K562 (cell line): ENCODE data around the gene APC2. TPM values are rescaled to one million over a fixed set of nuclear protein-coding genes. Genes with fewer than 3 reads are reported as not detected.
A peak's percentile ranks its signal among the peaks of the same experiment; 100 is the strongest.

ENCODE experiments used
- ARID1B ChIP-seq: fragments of 450-650 bp; IDR thresholded peaks from 2 replicates; pipeline ENCODE4 v1.6.1; 2016; ENCODE audit warnings: antibody characterized with exemption, mild to moderate bottlenecking, inconsistent platforms
- CREM ChIP-seq: IDR thresholded peaks from 2 replicates; pipeline ENCODE4 v1.6.1; 2014; ENCODE audit warnings: antibody characterized with exemption, low read depth
- GATAD2A ChIP-seq: fragments of 450-650 bp; IDR thresholded peaks from 2 replicates; pipeline ENCODE4 v1.6.1; 2017
- HNRNPLL ChIP-seq: fragments of 200-400 bp; formaldehyde crosslinking; IDR thresholded peaks from 2 replicates; pipeline ENCODE4 v1.6.1; 2017; ENCODE audit warnings: low read length, low read depth, mild to moderate bottlenecking; ENCODE audit not compliant: poor library complexity, severe bottlenecking
- KDM5B ChIP-seq: fragments of 200-600 bp; sonication (generic); IDR thresholded peaks from 2 replicates; pipeline ENCODE4 v1.6.1; 2012; ENCODE audit warnings: low read depth, mild to moderate bottlenecking, moderate library complexity, low read length, control low read depth, inconsistent platforms; ENCODE audit not compliant: insufficient replicate concordance
- MEIS2 ChIP-seq: fragments of 450-650 bp; IDR thresholded peaks from 2 replicates; pipeline ENCODE4 v1.6.1; 2014; ENCODE audit warnings: mild to moderate bottlenecking; ENCODE audit not compliant: partially characterized antibody
- MXI1 ChIP-seq: IDR thresholded peaks from 2 replicates; pipeline ENCODE4 v1.6.1; 2011; ENCODE audit warnings: low read depth, mild to moderate bottlenecking, improper control_type of control experiment, low read length
- MYC ChIP-seq, 2 experiments: fragments of 250-450 bp in 1 of 2; sonication (Bioruptor Pico) in 1 of 2; IDR thresholded peaks; 2 replicates each; pipeline versions ENCODE4 v1.5.1 to v1.6.1; 2012 to 2021; ENCODE audit warnings: low read depth in 2 of 2, borderline replicate concordance in 1 of 2, improper control_type of control experiment in 1 of 2, low read length in 1 of 2, mild to moderate bottlenecking in 1 of 2, moderate library complexity in 1 of 2
- NONO ChIP-seq, 2 experiments: fragments of 200-400 bp in 1 of 2; fragments of 450-650 bp in 1 of 2; formaldehyde crosslinking in 1 of 2; IDR thresholded peaks; 2 replicates each; pipeline ENCODE4 v1.6.1; 2017; ENCODE audit warnings: low read depth in 2 of 2, mild to moderate bottlenecking in 2 of 2, moderate library complexity in 2 of 2, low read length in 1 of 2
- POLR2B ChIP-seq: fragments of 450-650 bp; IDR thresholded peaks from 2 replicates; pipeline ENCODE4 v1.6.1; 2018; ENCODE audit warnings: low read depth; ENCODE audit not compliant: partially characterized antibody
- RBFOX2 ChIP-seq: fragments of 200-400 bp; formaldehyde crosslinking; IDR thresholded peaks from 2 replicates; pipeline ENCODE4 v1.6.1; 2017; ENCODE audit warnings: low read depth, mild to moderate bottlenecking, low read length, moderate library complexity
- ZNF175 ChIP-seq: fragments of 200-800 bp; sonication (Bioruptor generic); IDR thresholded peaks from 2 replicates; pipeline ENCODE4 v1.6.1; 2016; ENCODE audit warnings: low read depth, mild to moderate bottlenecking, missing genetic modification characterization, missing compliant biosample characterization
- ZNF239 ChIP-seq: fragments of 250-450 bp; sonication (Bioruptor Pico); IDR thresholded peaks from 2 replicates; pipeline ENCODE4 v1.4.0; 2020; ENCODE audit warnings: mild to moderate bottlenecking
- ZNF384 ChIP-seq: IDR thresholded peaks from 2 replicates; pipeline ENCODE4 v1.6.1; 2012; ENCODE audit warnings: low read depth, low read length, improper control_type of control experiment
- ZNF75A ChIP-seq: fragments of 450-650 bp; formaldehyde crosslinking; IDR thresholded peaks from 2 replicates; pipeline ENCODE4 v1.4.0; 2020; ENCODE audit warnings: mild to moderate bottlenecking
- ZNF766 ChIP-seq: fragments of 200-800 bp; sonication (Bioruptor generic); conservative IDR thresholded peaks from 2 replicates; pipeline ENCODE4 v1.6.1; 2016; ENCODE audit warnings: missing genetic modification characterization, missing compliant biosample characterization
- ZSCAN29 ChIP-seq: fragments of 450-650 bp; IDR thresholded peaks from 2 replicates; pipeline ENCODE4 v1.6.1; 2017
- polyA plus RNA-seq, 8 experiments: library from polyadenylated mRNA; depleted of rRNA in 4 of 8; stranded (reverse) in 5 of 8; unstranded in 3 of 8; fragments of >200 nt; fragmentation: Nextera tagmentation in 2 of 8; fragmentation: Illumina TruSeq in 1 of 8; extraction: Ambion mirVana in 2 of 8; extraction: Trizol in 1 of 8; gene quantifications; 2 replicates each; pipeline versions ENCODE4 v1.2.1 to v1.2.3, GENCODE V29; 2011 to 2014; ENCODE audit warnings: inconsistent platforms in 1 of 8, missing spikeins in 1 of 8
- total RNA-seq, 7 experiments: library from RNA; depleted of rRNA in 6 of 7; stranded (reverse); fragments of >200 nt in 6 of 7; fragmentation: Illumina TruSeq in 2 of 7; extraction: Trizol in 2 of 7; gene quantifications; 2 replicates each; pipeline versions ENCODE4 v1.2.1 to v1.2.3, GENCODE V29; 2011 to 2021; ENCODE audit warnings: low replicate concordance in 1 of 7
- TF ChIP-seq, protein P1 (sequence below), 3 experiments: fragments of 200-800 bp in 1 of 3; sonication (Bioruptor generic) in 1 of 3; sonication (generic) in 1 of 3; formaldehyde crosslinking in 1 of 3; IDR thresholded peaks; 2 replicates each; pipeline versions ENCODE4 v1.6.1 to v1.8.0; 2016 to 2022; ENCODE audit warnings: mild to moderate bottlenecking in 2 of 3, missing compliant biosample characterization in 2 of 3, missing genetic modification characterization in 2 of 3, missing genetic modification reagents in 1 of 3
- TF ChIP-seq, protein P2 (sequence below): fragments of 450-650 bp; IDR thresholded peaks from 2 replicates; pipeline ENCODE4 v1.6.1; 2016; ENCODE audit warnings: antibody characterized with exemption
- TF ChIP-seq, protein P3 (sequence below): sonication (generic); formaldehyde crosslinking; IDR thresholded peaks from 2 replicates; pipeline ENCODE4 v1.8.0; 2022; ENCODE audit warnings: missing genetic modification reagents, mild to moderate bottlenecking, moderate library complexity, borderline replicate concordance
- TF ChIP-seq, protein P4 (sequence below): IDR thresholded peaks from 2 replicates; pipeline ENCODE4 v1.6.1; 2011; ENCODE audit warnings: borderline replicate concordance, low read depth, mild to moderate bottlenecking, moderate library complexity, low read length; ENCODE audit not compliant: insufficient read depth, poor library complexity, severe bottlenecking

The APC2 gene
- total and polyA plus RNA-seq, 9 of the 15 experiments (the other 6 are each of a cell fraction or from before 2014, with no cell fraction given), result 0.01 to 0.40 (median 0.05) TPM; not detected in 3

DNA sequence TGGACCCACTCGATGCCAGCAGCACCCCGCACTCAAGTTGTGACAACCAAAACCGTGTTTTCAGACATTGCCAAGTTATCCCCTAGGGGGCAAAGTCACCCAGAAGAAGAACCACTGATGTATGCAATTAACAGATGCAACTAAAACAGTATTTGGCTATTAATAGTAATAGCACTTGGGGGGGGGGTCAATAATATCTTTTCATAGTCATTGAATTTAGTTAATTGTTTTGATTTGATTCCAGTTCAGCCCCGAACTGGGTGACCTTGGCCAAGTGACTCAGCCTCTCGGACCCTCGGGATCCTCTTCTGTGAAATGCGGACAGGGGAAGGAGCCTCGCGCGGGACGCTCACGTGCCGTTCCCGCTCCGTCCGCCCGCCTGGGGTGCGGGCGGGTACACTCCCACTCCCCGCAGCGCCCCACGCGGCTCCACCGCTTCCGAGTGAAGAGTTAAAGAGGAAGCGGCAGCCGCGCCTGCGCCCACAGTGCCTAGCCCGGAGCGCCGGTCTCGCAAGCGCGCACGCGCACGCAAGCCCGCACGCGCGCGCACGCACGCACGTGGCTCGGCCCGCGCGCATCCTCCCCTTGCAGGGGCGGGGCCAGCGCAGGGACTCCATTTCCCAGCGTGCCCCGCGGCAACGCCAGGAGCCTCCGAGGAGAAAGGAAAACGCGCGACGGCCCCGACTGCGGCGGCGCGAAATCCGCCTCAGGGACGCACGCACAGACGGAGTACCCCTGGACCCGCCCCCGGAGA lies 43.0 kb upstream of the APC2 start (continued):
- TF ChIP-seq, protein P1, sequence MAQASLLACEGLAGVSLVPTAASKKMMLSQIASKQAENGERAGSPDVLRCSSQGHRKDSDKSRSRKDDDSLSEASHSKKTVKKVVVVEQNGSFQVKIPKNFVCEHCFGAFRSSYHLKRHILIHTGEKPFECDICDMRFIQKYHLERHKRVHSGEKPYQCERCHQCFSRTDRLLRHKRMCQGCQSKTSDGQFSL (CRISPR knock-in tag; IDR thresholded peaks at IDR 0.05), result peak; percentile 92
- TF ChIP-seq, protein P1 (tag; IDR thresholded peaks at IDR 0.05), result no peak
- TF ChIP-seq ZNF239 (CRISPR knock-in tag) (no peak; the same call in 1 of the 2 replicates), ZNF384 (no peak), ZNF175 (CRISPR knock-in tag) (peak; percentile 96), MEIS2 (peak; percentile 94), KDM5B (peak; percentile 60), GATAD2A (peak; percentile 66; the same call in 1 of the 2 replicates), MYC (IDR thresholded peaks at IDR 0.05; ENCODE audit: low read depth, low read length) (peak; percentile 99), MYC (CRISPR knock-in tag; IDR thresholded peaks at IDR 0.05; ENCODE audit: borderline replicate concordance, low read depth) (peak; percentile 80; the same call in 1 of the 2 replicates), ZNF75A (no peak), CREM (peak; percentile 82), MXI1 (peak; percentile 44), ZNF766 (CRISPR knock-in tag) (peak; percentile 98; the same call in 1 of the 2 replicates), ZSCAN29 (no peak), ARID1B (peak; percentile 23), POLR2B (peak; percentile 47), HNRNPLL (peak; percentile 70), NONO (IDR thresholded peaks at IDR 0.05; ENCODE audit: low read depth in 2 of 2, low read length in 1 of 2) (no peak), RBFOX2 (peak; percentile 88)
- TF ChIP-seq, protein P2, sequence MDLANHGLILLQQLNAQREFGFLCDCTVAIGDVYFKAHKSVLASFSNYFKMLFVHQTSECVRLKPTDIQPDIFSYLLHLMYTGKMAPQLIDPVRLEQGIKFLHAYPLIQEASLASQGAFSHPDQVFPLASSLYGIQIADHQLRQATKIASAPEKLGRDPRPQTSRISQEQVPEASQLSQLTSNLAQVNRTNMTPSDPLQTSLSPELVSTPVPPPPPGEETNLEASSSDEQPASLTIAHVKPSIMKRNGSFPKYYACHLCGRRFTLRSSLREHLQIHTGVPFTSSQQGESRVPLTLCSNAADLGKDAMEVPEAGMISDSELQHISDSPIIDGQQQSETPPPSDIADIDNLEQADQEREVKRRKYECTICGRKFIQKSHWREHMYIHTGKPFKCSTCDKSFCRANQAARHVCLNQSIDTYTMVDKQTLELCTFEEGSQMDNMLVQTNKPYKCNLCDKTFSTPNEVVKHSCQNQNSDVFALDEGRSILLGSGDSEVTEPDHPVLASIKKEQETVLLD, result peak; percentile 78
- TF ChIP-seq, protein P3, sequence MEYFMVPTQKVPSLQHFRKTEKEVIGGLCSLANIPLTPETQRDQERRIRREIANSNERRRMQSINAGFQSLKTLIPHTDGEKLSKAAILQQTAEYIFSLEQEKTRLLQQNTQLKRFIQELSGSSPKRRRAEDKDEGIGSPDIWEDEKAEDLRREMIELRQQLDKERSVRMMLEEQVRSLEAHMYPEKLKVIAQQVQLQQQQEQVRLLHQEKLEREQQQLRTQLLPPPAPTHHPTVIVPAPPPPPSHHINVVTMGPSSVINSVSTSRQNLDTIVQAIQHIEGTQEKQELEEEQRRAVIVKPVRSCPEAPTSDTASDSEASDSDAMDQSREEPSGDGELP (CRISPR knock-in tag), result peak; percentile 81; the same call in 1 of the 2 replicates
- TF ChIP-seq, protein P4, sequence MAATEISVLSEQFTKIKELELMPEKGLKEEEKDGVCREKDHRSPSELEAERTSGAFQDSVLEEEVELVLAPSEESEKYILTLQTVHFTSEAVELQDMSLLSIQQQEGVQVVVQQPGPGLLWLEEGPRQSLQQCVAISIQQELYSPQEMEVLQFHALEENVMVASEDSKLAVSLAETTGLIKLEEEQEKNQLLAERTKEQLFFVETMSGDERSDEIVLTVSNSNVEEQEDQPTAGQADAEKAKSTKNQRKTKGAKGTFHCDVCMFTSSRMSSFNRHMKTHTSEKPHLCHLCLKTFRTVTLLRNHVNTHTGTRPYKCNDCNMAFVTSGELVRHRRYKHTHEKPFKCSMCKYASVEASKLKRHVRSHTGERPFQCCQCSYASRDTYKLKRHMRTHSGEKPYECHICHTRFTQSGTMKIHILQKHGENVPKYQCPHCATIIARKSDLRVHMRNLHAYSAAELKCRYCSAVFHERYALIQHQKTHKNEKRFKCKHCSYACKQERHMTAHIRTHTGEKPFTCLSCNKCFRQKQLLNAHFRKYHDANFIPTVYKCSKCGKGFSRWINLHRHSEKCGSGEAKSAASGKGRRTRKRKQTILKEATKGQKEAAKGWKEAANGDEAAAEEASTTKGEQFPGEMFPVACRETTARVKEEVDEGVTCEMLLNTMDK, result peak; percentile 81
